LNCaP clone FGC (cell line): Measurements from ENCODE around the gene BCAS3.
"Not testable (repeated sequence)": the region's sequence is repeated elsewhere in the genome, so short reads cannot be mapped to it uniquely, and the experiment has no call there.

Experiments used
- DNase-seq: peaks from one replicate; pipeline ENCODE4 v3.0.0-alpha.2; 2011; ENCODE audit warnings: low read depth
- H3K4me3 ChIP-seq: 2 replicates; pipeline ENCODE4 v1.5.1; 2011; ENCODE audit warnings: mild to moderate bottlenecking, low read depth, low read length, control low read depth
- TF ChIP-seq, protein P1 (sequence below): IDR thresholded peaks from 2 replicates; pipeline ENCODE4 v1.5.1; 2012; ENCODE audit warnings: mild to moderate bottlenecking; ENCODE audit not compliant: control insufficient read depth, insufficient read depth; ENCODE audit errors: extremely low read depth

Gene BCAS3

DNA sequence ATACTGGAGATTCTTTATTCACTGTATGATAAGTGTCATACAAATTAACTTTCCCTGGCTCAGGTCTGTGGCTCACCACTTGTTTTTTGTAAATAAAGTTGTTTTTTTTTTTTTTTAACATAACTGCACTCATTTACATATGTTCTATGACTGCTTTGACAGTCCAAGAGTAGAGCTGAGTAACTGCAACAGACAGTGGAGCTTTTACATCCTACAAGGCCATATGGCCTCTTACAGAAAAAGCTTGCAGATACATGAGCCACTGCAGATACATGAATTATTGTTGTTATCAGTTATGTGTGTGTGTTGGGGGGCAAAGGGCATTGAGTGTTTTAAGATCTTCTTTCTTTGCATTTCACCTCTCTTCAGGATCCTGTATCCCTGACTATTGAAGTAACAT, 311.7 kb downstream of the BCAS3 start:
- H3K4me3 ChIP-seq, result no peak overlapping the region
- TF ChIP-seq, protein P1, sequence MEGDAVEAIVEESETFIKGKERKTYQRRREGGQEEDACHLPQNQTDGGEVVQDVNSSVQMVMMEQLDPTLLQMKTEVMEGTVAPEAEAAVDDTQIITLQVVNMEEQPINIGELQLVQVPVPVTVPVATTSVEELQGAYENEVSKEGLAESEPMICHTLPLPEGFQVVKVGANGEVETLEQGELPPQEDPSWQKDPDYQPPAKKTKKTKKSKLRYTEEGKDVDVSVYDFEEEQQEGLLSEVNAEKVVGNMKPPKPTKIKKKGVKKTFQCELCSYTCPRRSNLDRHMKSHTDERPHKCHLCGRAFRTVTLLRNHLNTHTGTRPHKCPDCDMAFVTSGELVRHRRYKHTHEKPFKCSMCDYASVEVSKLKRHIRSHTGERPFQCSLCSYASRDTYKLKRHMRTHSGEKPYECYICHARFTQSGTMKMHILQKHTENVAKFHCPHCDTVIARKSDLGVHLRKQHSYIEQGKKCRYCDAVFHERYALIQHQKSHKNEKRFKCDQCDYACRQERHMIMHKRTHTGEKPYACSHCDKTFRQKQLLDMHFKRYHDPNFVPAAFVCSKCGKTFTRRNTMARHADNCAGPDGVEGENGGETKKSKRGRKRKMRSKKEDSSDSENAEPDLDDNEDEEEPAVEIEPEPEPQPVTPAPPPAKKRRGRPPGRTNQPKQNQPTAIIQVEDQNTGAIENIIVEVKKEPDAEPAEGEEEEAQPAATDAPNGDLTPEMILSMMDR, result no peak
- DNase-seq, result no peak

DNA sequence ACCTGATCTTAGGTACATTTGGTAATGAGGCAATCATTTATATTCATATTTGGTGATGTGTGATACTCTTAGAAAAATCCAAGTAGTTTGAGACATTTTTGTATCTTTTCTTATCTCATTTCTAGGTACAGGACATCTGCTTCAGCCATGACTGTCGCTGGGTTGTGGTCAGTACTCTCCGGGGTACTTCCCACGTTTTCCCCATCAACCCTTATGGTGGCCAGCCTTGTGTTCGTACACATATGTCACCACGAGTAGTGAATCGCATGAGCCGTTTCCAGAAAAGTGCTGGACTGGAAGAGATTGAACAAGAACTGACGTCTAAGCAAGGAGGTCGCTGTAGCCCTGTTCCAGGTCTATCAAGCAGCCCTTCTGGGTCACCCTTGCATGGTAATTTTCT, 312.2 kb downstream of the BCAS3 start:
- no peak overlapping the region for H3K4me3 ChIP-seq
- DNase-seq, result no peak
- TF ChIP-seq, protein P1, result no peak

DNA sequence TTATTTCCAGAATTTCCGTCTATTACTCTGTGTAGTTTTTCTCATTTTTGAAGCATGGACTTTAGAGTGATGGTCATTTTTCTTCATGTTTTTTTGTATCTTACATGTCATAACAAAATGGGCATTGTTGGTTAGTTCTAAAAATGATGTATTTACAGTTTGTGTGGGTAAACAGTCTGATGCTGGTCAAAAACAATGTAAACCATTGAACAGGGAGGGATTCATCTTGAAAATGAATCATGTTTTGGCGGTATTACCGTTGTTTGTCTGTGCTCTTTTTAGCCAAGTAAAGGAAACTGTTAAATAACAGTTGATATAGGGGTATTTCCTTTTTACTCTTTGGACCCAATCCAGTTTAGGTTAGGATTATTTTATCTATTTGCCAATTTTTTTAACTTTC, 315.8 kb downstream of the BCAS3 start:
- DNase-seq, result no peak
- TF ChIP-seq, protein P1, result no peak

DNA sequence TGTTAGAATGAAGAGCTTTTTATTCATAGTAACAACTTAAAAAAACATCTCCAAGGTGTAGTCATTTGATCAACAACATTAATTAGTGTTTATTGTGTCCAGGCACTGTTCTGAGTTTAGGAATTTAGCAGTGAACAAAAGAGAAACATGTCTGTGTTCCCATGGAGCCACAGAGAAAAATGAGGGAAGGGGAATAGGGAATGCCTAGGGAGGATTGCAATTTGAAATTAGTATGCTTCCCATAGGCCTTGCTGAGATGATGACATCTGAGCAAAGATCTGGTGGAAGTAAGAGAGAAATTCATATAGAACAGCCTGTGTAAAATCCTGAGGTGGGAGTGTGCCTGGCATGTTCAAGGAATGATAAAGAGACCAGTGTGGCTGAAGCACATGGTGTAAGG, 318.0 kb downstream of the BCAS3 start:
- H3K4me3 ChIP-seq, result no peak overlapping the region
- no peak for DNase-seq
- TF ChIP-seq, protein P1, result no peak

More for the DNA sequence above, 315.8 kb downstream of the BCAS3 start:
- H3K4me3 ChIP-seq, result no peak overlapping the region

DNA sequence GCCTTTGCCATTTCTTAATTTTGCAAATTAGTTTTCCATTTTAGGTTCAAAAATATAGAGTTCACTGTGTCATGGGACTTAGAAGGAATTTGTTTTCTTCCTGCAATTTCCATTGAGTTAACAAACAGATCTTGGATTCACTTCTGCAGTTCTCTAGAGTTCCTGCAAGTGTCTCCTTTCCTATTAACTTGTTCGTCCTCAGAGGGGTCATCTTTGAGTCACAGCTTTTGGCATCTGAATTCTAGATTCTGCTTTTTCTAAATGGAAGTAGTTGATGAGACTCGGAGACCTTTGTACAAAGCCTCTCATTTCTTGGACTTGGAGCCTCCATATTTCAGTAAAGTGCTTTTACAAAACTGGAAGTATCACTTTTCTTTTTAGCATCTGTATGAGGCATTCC, 323.3 kb downstream of the BCAS3 start:
- no peak for DNase-seq

DNA sequence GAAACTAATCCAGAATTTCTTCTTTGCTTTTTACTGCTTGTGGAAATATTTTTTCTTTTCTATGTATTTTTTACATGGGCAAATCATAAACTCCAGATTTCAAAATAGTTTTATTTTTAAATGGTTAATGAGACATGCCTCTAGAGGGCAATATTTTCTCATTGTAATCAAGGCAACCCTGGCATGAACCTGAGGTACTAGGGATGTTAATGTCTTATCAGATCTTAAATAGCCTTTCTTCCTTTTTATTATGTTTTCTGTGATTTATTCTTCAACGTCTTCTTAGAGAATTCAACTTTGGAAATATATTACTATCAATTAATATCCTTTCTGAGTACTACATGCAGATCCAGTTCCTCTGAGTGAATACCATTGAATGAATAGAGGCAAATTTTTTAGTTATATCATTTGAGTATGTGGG, 324.7 kb downstream of the BCAS3 start:
- peak; percentile 47 for DNase-seq
- H3K4me3 ChIP-seq, result no peak overlapping the region
- TF ChIP-seq, protein P1, result peak; percentile 58

More for the DNA sequence above, 323.3 kb downstream of the BCAS3 start:
- no peak overlapping the region for H3K4me3 ChIP-seq
- TF ChIP-seq, protein P1, result no peak

DNA sequence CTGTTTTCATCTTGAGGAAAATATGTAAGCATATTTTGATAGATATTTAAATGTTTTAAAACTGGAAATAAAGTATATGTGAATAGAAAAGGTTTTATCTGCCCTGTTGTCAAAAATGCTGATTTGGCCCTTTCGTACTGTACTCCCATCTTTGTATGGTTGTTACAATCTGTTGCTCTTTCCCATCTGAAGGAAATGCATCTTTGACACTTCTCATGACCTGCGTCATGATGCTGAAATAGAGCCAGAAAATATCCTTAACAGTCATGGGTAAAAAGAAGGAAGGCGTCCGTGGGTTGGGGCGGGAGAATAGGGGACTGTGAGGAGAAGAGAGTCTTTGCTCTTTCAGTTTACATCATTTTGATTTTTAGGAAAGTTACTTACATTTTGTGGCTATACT, 327.7 kb downstream of the BCAS3 start:
- TF ChIP-seq, protein P1, result no peak
- no peak overlapping the region for H3K4me3 ChIP-seq
- no peak for DNase-seq

DNA sequence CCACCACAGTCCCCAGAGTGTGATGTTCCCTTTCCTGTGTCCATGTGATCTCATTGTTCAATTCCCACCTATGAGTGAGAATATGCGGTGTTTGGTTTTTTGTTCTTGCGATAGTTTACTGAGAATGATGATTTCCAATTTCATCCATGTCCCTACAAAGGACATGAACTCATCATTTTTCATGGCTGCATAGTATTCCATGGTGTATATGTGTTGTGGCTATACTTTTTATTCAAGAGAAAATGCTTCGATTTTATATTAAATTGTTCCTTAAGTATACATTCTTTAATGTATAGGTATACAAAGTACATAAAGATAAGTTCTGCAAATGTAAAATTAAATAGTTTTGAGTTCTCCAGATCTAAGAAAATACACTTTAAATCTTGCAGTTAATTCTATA, 328.3 kb downstream of the BCAS3 start:
- not testable (repeated sequence) for H3K4me3 ChIP-seq, DNase-seq
